Sigmoid colon (tissue), 4 donors: ENCODE measurements around the gene ZNF205.

ENCODE experiments used
- EP300 ChIP-seq, 4 donors: sonication (generic); formaldehyde crosslinking; IDR thresholded peaks; one replicate each; pipeline ENCODE4 v1.6.1; 2017; ENCODE audit warnings: antibody characterized with exemption in 4 of 4
- POLR2AphosphoS5 ChIP-seq, 4 donors: sonication (generic); formaldehyde crosslinking; IDR thresholded peaks; one replicate each; pipeline ENCODE4 v1.6.1; 2017; ENCODE audit warnings: antibody characterized with exemption in 4 of 4
- TF ChIP-seq, protein P1 (sequence below), 4 experiments: fragments of 450-650 bp in 3 of 4; fragments of 200-600 bp in 1 of 4; IDR thresholded peaks; one replicate each; pipeline ENCODE4 v1.5.1; 2016 to 2019; ENCODE audit warnings: antibody characterized with exemption in 4 of 4, mild to moderate bottlenecking in 3 of 4, moderate library complexity in 2 of 4

DNA sequence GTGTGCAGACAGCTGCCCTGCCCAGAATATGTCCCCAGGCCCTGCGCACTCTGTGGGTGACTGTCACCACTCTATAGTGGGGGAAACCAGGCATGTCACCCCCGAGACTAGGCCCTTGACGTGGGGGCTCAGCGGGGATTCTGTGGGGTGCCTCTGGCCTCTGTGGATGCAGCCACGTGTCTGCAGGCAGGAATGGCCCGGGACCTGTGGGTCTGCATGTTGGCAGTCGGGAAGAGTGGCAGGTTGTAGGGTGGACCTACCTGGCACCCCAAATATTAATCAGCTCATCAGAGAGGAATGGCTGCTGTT is 46.0 kb upstream of the ZNF205 start:
- TF ChIP-seq EP300 (IDR thresholded peaks at IDR 0.05) (no peak), POLR2AphosphoS5 (IDR thresholded peaks at IDR 0.05) (no peak)
- TF ChIP-seq, protein P1, sequence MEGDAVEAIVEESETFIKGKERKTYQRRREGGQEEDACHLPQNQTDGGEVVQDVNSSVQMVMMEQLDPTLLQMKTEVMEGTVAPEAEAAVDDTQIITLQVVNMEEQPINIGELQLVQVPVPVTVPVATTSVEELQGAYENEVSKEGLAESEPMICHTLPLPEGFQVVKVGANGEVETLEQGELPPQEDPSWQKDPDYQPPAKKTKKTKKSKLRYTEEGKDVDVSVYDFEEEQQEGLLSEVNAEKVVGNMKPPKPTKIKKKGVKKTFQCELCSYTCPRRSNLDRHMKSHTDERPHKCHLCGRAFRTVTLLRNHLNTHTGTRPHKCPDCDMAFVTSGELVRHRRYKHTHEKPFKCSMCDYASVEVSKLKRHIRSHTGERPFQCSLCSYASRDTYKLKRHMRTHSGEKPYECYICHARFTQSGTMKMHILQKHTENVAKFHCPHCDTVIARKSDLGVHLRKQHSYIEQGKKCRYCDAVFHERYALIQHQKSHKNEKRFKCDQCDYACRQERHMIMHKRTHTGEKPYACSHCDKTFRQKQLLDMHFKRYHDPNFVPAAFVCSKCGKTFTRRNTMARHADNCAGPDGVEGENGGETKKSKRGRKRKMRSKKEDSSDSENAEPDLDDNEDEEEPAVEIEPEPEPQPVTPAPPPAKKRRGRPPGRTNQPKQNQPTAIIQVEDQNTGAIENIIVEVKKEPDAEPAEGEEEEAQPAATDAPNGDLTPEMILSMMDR (IDR thresholded peaks at IDR 0.05), result no peak
